K562 (cell line): ENCODE results near the gene SELENOI. TPM values are rescaled to one million over a fixed set of nuclear protein-coding genes. Genes with fewer than 3 reads are reported as not detected.

Experiments
- ATAC-seq: fragments of 200-7000 bp; cut with Tn5 transposase; 3 replicates; pipeline ENCODE4 v1.9.1; 2020; ENCODE audit warnings: moderate library complexity
- BruUV-seq: library from RNA; stranded (reverse); fragments of 400-500 nt; replicated peaks from 2 replicates; lab custom pipeline; 2021; lab: Mats Ljungman, UMichigan
- CTCF ChIA-PET: fragments of 300-600 bp; formaldehyde crosslinking; extraction: SDS; loops from one replicate; lab custom pipeline; 2021; ENCODE audit warnings: low intra/inter-chr PET ratio; lab: Yijun Ruan, JAX
- POLR2A ChIA-PET: fragments of 300-600, 350-650 bp; sonication (Branson Sonifier 250); formaldehyde crosslinking; extraction: SDS; loops from one replicate; lab custom pipeline; 2021; ENCODE audit warnings: antibody characterized with exemption, inconsistent platforms; lab: Yijun Ruan, JAX
- DNase-seq, 4 experiments: peaks; one replicate each; pipeline versions ENCODE4 v3.0.0 to v3.0.0-alpha.2; 2011 to 2018; ENCODE audit warnings: low spot score in 3 of 4, mixed read lengths in 3 of 4; ENCODE audit errors: extremely low read depth in 1 of 4
- FAIRE-seq: peaks from 2 replicates; lab custom pipeline; 2011; peaks lifted over from hg19 to GRCh38; lab: Jason Lieb, UNC
- H2AFZ ChIP-seq: 2 replicates; pipeline ENCODE4 v1.6.0; 2011; ENCODE audit warnings: low read depth, low read length, control low read depth, inconsistent platforms
- H3K27ac ChIP-seq: fragments of 200-600 bp; 3 replicates; pipeline ENCODE4 v1.8.0; 2011; ENCODE audit warnings: low read depth, mild to moderate bottlenecking, control low read depth, inconsistent platforms, low read length, moderate library complexity, mixed read lengths; ENCODE audit errors: extremely low read depth
- H3K27me3 ChIP-seq, 2 experiments: fragments of 300-600 bp in 1 of 2; 2 replicates in 1 of 2; 3 replicates in 1 of 2; pipeline versions ENCODE4 v1.6.0 to v1.8.0; 2011; ENCODE audit warnings: inconsistent platforms in 2 of 2, low read length in 2 of 2, mild to moderate bottlenecking in 1 of 2, mixed read lengths in 1 of 2, moderate library complexity in 1 of 2; ENCODE audit not compliant: control insufficient read depth in 2 of 2, insufficient read depth in 2 of 2
- H3K36me3 ChIP-seq: fragments of 300-600 bp; 3 replicates; pipeline ENCODE4 v1.8.0; 2011; ENCODE audit warnings: mild to moderate bottlenecking, low read length, inconsistent platforms; ENCODE audit not compliant: control insufficient read depth, insufficient read depth
- H3K4me1 ChIP-seq, 2 experiments: fragments of 200-600 bp in 1 of 2; replicated peaks in 1 of 2; 2 replicates in 1 of 2; 3 replicates in 1 of 2; pipeline versions ENCODE4 v1.5.1 to v1.8.0; 2011; ENCODE audit warnings: inconsistent platforms in 2 of 2, low read length in 2 of 2, mild to moderate bottlenecking in 1 of 2, mixed read lengths in 1 of 2, moderate library complexity in 1 of 2; ENCODE audit not compliant: control insufficient read depth in 2 of 2, insufficient read depth in 2 of 2
- H3K4me2 ChIP-seq: 2 replicates; pipeline ENCODE4 v1.6.1; 2011; ENCODE audit warnings: low read length, control low read depth, inconsistent platforms, mixed read lengths; ENCODE audit not compliant: insufficient read depth
- H3K4me3 ChIP-seq: fragments of 200-600 bp; sonication (generic), shearing (Covaris generic); 2 replicates; pipeline ENCODE4 v1.5.1; 2016; ENCODE audit warnings: control low read depth, inconsistent platforms
- H3K79me2 ChIP-seq: fragments of 200-600 bp; 3 replicates; pipeline ENCODE4 v1.8.0; 2011; ENCODE audit warnings: low read length, inconsistent platforms; ENCODE audit not compliant: control insufficient read depth, insufficient read depth
- H3K9ac ChIP-seq, 2 experiments: 2 replicates each; pipeline versions ENCODE4 v1.6.0 to v1.6.1; 2011; ENCODE audit warnings: low read depth in 2 of 2, low read length in 2 of 2, control low read depth in 1 of 2, inconsistent platforms in 1 of 2, mild to moderate bottlenecking in 1 of 2, mixed read lengths in 1 of 2; ENCODE audit not compliant: insufficient read depth in 1 of 2
- H3K9me1 ChIP-seq: one replicate; pipeline ENCODE4 v1.6.0; 2011; ENCODE audit warnings: inconsistent platforms, mild to moderate bottlenecking, low read length, moderate library complexity; ENCODE audit not compliant: control insufficient read depth, insufficient read depth
- H3K9me3 ChIP-seq: replicated peaks from 2 replicates; pipeline ENCODE4 v1.5.1; 2011; ENCODE audit warnings: low read depth, low read length, inconsistent platforms; ENCODE audit not compliant: control insufficient read depth, insufficient read depth
- H4K20me1 ChIP-seq: replicated peaks from 2 replicates; pipeline ENCODE4 v1.6.1; 2011; ENCODE audit warnings: low read length, inconsistent platforms, mixed read lengths; ENCODE audit not compliant: control insufficient read depth, insufficient read depth
- CREBBP ChIP-seq: IDR thresholded peaks from one replicate; pipeline ENCODE4 v1.6.1; 2012; ENCODE audit warnings: low read depth, mild to moderate bottlenecking, control low read depth, inconsistent platforms, low read length
- ETV5 ChIP-seq: sonication (generic); formaldehyde crosslinking; IDR thresholded peaks from 2 replicates; pipeline ENCODE4 v1.4.0; 2020; ENCODE audit warnings: low read depth, mild to moderate bottlenecking, missing genetic modification reagents
- HMG20A ChIP-seq: fragments of 450-650 bp; formaldehyde crosslinking; conservative IDR thresholded peaks from 2 replicates; pipeline ENCODE4 v1.4.0; 2020; ENCODE audit warnings: mild to moderate bottlenecking, mixed read lengths
- MTA3 ChIP-seq: fragments of 450-650 bp; formaldehyde crosslinking; IDR thresholded peaks from 2 replicates; pipeline ENCODE4 v1.6.1; 2017; ENCODE audit warnings: mild to moderate bottlenecking, borderline replicate concordance
- RAD21 ChIP-seq, 2 experiments: fragments of 250-450 bp in 1 of 2; fragments of 450-650 bp in 1 of 2; sonication (Bioruptor Pico) in 1 of 2; formaldehyde crosslinking in 1 of 2; IDR thresholded peaks in 1 of 2; conservative IDR thresholded peaks in 1 of 2; 2 replicates each; pipeline versions ENCODE4 v1.4.0 to v1.8.0; 2020 to 2022; ENCODE audit warnings: mild to moderate bottlenecking in 2 of 2, moderate library complexity in 1 of 2
- SMC3 ChIP-seq: conservative IDR thresholded peaks from 2 replicates; pipeline ENCODE4 v1.6.1; 2011; ENCODE audit warnings: low read depth, low read length, improper control_type of control experiment; ENCODE audit not compliant: insufficient read depth
- ZNF589 ChIP-seq: fragments of 200-800 bp; sonication (Bioruptor generic); IDR thresholded peaks from 2 replicates; pipeline ENCODE4 v1.6.1; 2016; ENCODE audit warnings: low read depth, missing genetic modification characterization, missing compliant biosample characterization
- WGBS: fragments of 100-300 bp; shearing (Covaris generic); methylation state at CpG from one replicate; pipeline ENCODE4 v1.1.6; 2016; ENCODE audit warnings: low coverage, mixed read lengths; ENCODE audit not compliant: insufficient coverage; ENCODE audit errors: missing lambda C conversion rate; 5-methylcytosine and 5-hydroxymethylcytosine counted together
- in situ Hi-C: fragments of 300-500 bp; cut with MboI; formaldehyde crosslinking; loops from 4 replicates; pipeline ENCODE4 v1.15.0; 2018; ENCODE audit warnings: inconsistent platforms, mixed read lengths
- intact Hi-C: fragments of 100-400 bp; cut with micrococcal nuclease; formaldehyde crosslinking; loops from 2 replicates; pipeline ENCODE4 v1.14.2; 2022
- polyA plus RNA-seq, 8 experiments: library from polyadenylated mRNA; depleted of rRNA in 4 of 8; stranded (reverse) in 5 of 8; unstranded in 3 of 8; fragments of >200 nt; fragmentation: Nextera tagmentation in 2 of 8; fragmentation: Illumina TruSeq in 1 of 8; extraction: Ambion mirVana in 2 of 8; extraction: Trizol in 1 of 8; gene quantifications; 2 replicates each; pipeline versions ENCODE4 v1.2.1 to v1.2.3, GENCODE V29; 2011 to 2014; ENCODE audit warnings: inconsistent platforms in 1 of 8, missing spikeins in 1 of 8
- total RNA-seq, 7 experiments: library from RNA; depleted of rRNA in 6 of 7; stranded (reverse); fragments of >200 nt in 6 of 7; fragmentation: Illumina TruSeq in 2 of 7; extraction: Trizol in 2 of 7; gene quantifications; 2 replicates each; pipeline versions ENCODE4 v1.2.1 to v1.2.3, GENCODE V29; 2011 to 2021; ENCODE audit warnings: low replicate concordance in 1 of 7
- TF ChIP-seq, protein P1 (sequence below): sonication (generic); IDR thresholded peaks from 2 replicates; pipeline ENCODE4 v1.6.1; 2016
- TF ChIP-seq, protein P2 (sequence below): fragments of 200-600 bp; sonication (generic); IDR thresholded peaks from one replicate; pipeline ENCODE4 v1.6.1; 2012; ENCODE audit warnings: mild to moderate bottlenecking, low read depth, low read length, inconsistent platforms

SELENOI gene
- total and polyA plus RNA-seq, 9 of the 15 experiments (the other 6 are each of a cell fraction or from before 2014, with no cell fraction given): 9.6 to 46.9 (median 24.4) TPM

DNA sequence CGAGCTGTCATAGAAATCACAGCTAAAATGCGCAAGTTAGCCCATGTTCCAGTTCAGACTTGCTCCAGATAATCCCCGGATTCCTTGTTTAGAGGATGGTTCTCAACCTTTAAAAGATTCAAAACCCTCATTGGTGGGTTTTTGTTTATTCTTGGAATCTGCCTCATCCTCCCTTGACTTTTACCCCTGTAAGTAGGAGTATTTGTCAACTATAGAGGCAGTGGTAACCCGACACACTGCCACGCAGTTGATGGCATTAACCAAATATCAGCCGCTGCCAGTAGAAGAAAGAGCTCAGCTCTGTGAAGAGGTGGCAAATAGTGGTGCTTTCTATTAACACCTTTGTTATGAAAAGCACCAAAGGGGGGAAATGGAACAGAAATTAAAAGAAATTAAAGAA lies 40.4 kb upstream of the SELENOI start (continued):
- no peak for TF ChIP-seq CREBBP
- TF ChIP-seq ETV5: no peak
- no peak for TF ChIP-seq ZNF589 (CRISPR knock-in tag)
- TF ChIP-seq, all 486 proteins: peak for 0

DNA sequence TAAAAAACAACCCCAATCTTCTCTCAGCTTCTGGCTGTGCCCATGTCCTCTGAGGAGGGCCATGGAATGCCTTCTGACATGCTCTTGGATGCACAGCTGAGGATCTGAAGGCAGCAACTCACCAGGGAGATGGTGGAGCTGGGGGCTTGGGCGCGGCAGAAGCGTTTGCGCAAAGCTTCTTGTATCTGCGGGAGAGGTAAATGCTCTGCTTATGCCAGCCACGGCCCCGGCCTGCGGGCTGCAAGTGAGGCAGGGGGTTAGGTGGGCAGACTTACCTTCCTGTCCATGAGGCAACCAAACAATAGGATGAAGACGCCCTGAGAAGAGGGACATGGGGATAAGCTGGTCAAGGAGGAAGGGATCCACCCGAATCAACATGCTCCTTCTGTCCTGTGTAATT lies 36.0 kb upstream of the SELENOI start:
- Histone ChIP-seq H3K9ac (no peak overlapping the region), H2AFZ (no peak overlapping the region), H3K27me3 (peaks cover 13 to 45% of the 10 kb centered on the region in 2 experiments), H3K4me3 (no peak overlapping the region), H3K4me2 (no peak overlapping the region), H3K27ac (no peak overlapping the region), H3K4me1 (peaks cover 0 to 13% of the 10 kb centered on the region in 2 experiments; a peak in 1 of 5 replicates), H3K9me3 (no peaks in the 10 kb centered on the region), H3K79me2 (no peaks in the 10 kb centered on the region), H3K9me1 (no peaks in the 10 kb centered on the region), H4K20me1 (no peaks in the 10 kb centered on the region), H3K36me3 (no peaks in the 10 kb centered on the region)
- in situ Hi-C loops (no loop called here), intact Hi-C loops (no loop called here)
- no TSS peak for BruUV-seq
- ATAC-seq (no peak), DNase-seq (no peak), FAIRE-seq (no peak)
- CTCF ChIA-PET: interaction anchor here (1.1 kb wide), 1 partner anchor 17 kb away, joined by 3 read pairs; no protein-coding TSS in a partner anchor
- WGBS: 8% methylated on average over 9 of the region's 10 CpGs
- POLR2A ChIA-PET: interaction anchor here (0.6 to 1.5 kb wide), 5 partner anchors 8 to 266 kb away, joined by 3 to 8 read pairs (median 3); no protein-coding TSS in a partner anchor
- TF ChIP-seq RAD21 (CRISPR knock-in tag; conservative IDR thresholded peaks at IDR 0.05 in 1 of 2, IDR thresholded peaks at IDR 0.05 in 1 of 2) (no peak), HMG20A (CRISPR knock-in tag) (no peak), SMC3 (no peak), MTA3 (no peak)
- TF ChIP-seq, protein P1, sequence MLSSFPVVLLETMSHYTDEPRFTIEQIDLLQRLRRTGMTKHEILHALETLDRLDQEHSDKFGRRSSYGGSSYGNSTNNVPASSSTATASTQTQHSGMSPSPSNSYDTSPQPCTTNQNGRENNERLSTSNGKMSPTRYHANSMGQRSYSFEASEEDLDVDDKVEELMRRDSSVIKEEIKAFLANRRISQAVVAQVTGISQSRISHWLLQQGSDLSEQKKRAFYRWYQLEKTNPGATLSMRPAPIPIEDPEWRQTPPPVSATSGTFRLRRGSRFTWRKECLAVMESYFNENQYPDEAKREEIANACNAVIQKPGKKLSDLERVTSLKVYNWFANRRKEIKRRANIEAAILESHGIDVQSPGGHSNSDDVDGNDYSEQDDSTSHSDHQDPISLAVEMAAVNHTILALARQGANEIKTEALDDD: no peak
- TF ChIP-seq, protein P2, sequence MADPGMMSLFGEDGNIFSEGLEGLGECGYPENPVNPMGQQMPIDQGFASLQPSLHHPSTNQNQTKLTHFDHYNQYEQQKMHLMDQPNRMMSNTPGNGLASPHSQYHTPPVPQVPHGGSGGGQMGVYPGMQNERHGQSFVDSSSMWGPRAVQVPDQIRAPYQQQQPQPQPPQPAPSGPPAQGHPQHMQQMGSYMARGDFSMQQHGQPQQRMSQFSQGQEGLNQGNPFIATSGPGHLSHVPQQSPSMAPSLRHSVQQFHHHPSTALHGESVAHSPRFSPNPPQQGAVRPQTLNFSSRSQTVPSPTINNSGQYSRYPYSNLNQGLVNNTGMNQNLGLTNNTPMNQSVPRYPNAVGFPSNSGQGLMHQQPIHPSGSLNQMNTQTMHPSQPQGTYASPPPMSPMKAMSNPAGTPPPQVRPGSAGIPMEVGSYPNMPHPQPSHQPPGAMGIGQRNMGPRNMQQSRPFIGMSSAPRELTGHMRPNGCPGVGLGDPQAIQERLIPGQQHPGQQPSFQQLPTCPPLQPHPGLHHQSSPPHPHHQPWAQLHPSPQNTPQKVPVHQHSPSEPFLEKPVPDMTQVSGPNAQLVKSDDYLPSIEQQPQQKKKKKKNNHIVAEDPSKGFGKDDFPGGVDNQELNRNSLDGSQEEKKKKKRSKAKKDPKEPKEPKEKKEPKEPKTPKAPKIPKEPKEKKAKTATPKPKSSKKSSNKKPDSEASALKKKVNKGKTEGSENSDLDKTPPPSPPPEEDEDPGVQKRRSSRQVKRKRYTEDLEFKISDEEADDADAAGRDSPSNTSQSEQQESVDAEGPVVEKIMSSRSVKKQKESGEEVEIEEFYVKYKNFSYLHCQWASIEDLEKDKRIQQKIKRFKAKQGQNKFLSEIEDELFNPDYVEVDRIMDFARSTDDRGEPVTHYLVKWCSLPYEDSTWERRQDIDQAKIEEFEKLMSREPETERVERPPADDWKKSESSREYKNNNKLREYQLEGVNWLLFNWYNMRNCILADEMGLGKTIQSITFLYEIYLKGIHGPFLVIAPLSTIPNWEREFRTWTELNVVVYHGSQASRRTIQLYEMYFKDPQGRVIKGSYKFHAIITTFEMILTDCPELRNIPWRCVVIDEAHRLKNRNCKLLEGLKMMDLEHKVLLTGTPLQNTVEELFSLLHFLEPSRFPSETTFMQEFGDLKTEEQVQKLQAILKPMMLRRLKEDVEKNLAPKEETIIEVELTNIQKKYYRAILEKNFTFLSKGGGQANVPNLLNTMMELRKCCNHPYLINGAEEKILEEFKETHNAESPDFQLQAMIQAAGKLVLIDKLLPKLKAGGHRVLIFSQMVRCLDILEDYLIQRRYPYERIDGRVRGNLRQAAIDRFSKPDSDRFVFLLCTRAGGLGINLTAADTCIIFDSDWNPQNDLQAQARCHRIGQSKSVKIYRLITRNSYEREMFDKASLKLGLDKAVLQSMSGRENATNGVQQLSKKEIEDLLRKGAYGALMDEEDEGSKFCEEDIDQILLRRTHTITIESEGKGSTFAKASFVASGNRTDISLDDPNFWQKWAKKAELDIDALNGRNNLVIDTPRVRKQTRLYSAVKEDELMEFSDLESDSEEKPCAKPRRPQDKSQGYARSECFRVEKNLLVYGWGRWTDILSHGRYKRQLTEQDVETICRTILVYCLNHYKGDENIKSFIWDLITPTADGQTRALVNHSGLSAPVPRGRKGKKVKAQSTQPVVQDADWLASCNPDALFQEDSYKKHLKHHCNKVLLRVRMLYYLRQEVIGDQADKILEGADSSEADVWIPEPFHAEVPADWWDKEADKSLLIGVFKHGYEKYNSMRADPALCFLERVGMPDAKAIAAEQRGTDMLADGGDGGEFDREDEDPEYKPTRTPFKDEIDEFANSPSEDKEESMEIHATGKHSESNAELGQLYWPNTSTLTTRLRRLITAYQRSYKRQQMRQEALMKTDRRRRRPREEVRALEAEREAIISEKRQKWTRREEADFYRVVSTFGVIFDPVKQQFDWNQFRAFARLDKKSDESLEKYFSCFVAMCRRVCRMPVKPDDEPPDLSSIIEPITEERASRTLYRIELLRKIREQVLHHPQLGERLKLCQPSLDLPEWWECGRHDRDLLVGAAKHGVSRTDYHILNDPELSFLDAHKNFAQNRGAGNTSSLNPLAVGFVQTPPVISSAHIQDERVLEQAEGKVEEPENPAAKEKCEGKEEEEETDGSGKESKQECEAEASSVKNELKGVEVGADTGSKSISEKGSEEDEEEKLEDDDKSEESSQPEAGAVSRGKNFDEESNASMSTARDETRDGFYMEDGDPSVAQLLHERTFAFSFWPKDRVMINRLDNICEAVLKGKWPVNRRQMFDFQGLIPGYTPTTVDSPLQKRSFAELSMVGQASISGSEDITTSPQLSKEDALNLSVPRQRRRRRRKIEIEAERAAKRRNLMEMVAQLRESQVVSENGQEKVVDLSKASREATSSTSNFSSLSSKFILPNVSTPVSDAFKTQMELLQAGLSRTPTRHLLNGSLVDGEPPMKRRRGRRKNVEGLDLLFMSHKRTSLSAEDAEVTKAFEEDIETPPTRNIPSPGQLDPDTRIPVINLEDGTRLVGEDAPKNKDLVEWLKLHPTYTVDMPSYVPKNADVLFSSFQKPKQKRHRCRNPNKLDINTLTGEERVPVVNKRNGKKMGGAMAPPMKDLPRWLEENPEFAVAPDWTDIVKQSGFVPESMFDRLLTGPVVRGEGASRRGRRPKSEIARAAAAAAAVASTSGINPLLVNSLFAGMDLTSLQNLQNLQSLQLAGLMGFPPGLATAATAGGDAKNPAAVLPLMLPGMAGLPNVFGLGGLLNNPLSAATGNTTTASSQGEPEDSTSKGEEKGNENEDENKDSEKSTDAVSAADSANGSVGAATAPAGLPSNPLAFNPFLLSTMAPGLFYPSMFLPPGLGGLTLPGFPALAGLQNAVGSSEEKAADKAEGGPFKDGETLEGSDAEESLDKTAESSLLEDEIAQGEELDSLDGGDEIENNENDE: no peak
